SU-DHL-6 (cell line): Measurements from ENCODE around the gene CLSTN2.

Experiments
- H2AFZ ChIP-seq: fragments of 200-600 bp; sonication (generic); 2 replicates; pipeline ENCODE4 v1.6.1; 2014; ENCODE audit warnings: low read depth, mild to moderate bottlenecking, moderate library complexity, mixed read lengths, antibody characterized with exemption, low read length; ENCODE audit not compliant: severe bottlenecking
- H3F3A ChIP-seq: fragments of 200-600 bp; shearing (Covaris generic); 2 replicates; pipeline ENCODE4 v1.6.0; 2016; ENCODE audit warnings: antibody characterized with exemption, mild to moderate bottlenecking; ENCODE audit not compliant: insufficient read depth
- H3K27ac ChIP-seq: fragments of 200-600 bp; sonication (generic); 2 replicates; pipeline ENCODE4 v1.5.1; 2016; ENCODE audit warnings: low read depth, mild to moderate bottlenecking, low read length, moderate library complexity, mixed read lengths
- H3K27me3 ChIP-seq: fragments of 200-600 bp; sonication (generic), shearing (Covaris generic); 2 replicates; pipeline ENCODE4 v1.6.0; 2014; ENCODE audit warnings: mild to moderate bottlenecking, low read length
- H3K36me3 ChIP-seq: fragments of 200-600 bp; sonication (generic); 2 replicates; pipeline ENCODE4 v1.6.1; 2014; ENCODE audit warnings: mild to moderate bottlenecking, low read length, mixed read lengths
- H3K4me2 ChIP-seq: fragments of 300-600, 200-600 bp; shearing (Covaris generic), sonication (generic); 2 replicates; pipeline ENCODE4 v1.6.0; 2014; ENCODE audit warnings: low read length, low read depth, mild to moderate bottlenecking; ENCODE audit not compliant: poor library complexity, severe bottlenecking
- H3K4me3 ChIP-seq: fragments of 200-600 bp; sonication (generic); 2 replicates; pipeline ENCODE4 v1.5.1; 2014; ENCODE audit warnings: antibody characterized with exemption, low read length, mild to moderate bottlenecking, mixed read lengths; ENCODE audit not compliant: insufficient read depth, poor library complexity, severe bottlenecking
- H3K79me2 ChIP-seq: fragments of 200-600 bp; sonication (generic); 2 replicates; pipeline ENCODE4 v1.6.1; 2014; ENCODE audit warnings: mild to moderate bottlenecking, low read length, moderate library complexity; ENCODE audit not compliant: insufficient read depth
- H3K9ac ChIP-seq: fragments of 200-600 bp; sonication (generic); 2 replicates; pipeline ENCODE4 v1.7.0; 2014; ENCODE audit warnings: mild to moderate bottlenecking, low read length
- H3K9me2 ChIP-seq: fragments of 200-600 bp; sonication (generic); replicated peaks from 2 replicates; pipeline ENCODE4 v1.6.1; 2014; ENCODE audit warnings: low read length; ENCODE audit not compliant: insufficient read depth
- H3K9me3 ChIP-seq: fragments of 200-600 bp; sonication (generic); 2 replicates; pipeline ENCODE4 v1.6.1; 2014; ENCODE audit warnings: low read length, mixed read lengths; ENCODE audit not compliant: insufficient read depth
- H4K20me1 ChIP-seq: fragments of 200-600 bp; sonication (generic); 2 replicates; pipeline ENCODE4 v1.6.1; 2014; ENCODE audit warnings: low read depth, mild to moderate bottlenecking, antibody characterized with exemption, low read length, moderate library complexity, mixed read lengths
- EZH2phosphoT487 ChIP-seq: fragments of 200-600 bp; sonication (generic), shearing (Covaris generic); conservative IDR thresholded peaks from 2 replicates; pipeline ENCODE4 v1.6.1; 2018; ENCODE audit warnings: mild to moderate bottlenecking, antibody characterized with exemption, low read length, moderate library complexity, mixed read lengths
- TF ChIP-seq, protein P1 (sequence below): fragments of 200-600 bp; sonication (generic); IDR thresholded peaks from one replicate; pipeline ENCODE4 v1.5.1; 2017; ENCODE audit warnings: antibody characterized with exemption, mild to moderate bottlenecking, low read length, moderate library complexity; ENCODE audit not compliant: insufficient read depth, poor library complexity, severe bottlenecking

Gene CLSTN2

DNA sequence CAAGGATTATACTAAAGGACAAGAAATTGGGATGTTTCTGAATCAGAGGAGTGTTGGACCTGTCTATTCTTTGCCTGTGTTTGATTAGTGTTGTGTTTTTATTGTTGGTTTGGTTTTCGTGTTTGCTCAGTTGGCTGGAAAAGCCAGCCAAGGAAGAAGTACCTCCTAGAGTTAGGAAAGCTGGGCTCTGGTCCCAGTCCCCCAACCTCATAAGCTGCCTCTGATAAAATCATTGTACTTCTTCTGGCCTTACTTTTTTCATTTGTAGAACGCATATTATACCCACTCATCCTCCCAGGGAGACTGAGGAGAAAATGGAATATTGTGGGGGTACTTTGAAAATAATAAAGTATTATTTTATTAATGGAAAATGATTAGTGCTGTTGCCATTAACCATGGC lies 565.5 kb downstream of the CLSTN2 start:
- Histone ChIP-seq H3K27ac (no peak overlapping the region), H3K79me2 (no peaks in the 10 kb centered on the region)

DNA sequence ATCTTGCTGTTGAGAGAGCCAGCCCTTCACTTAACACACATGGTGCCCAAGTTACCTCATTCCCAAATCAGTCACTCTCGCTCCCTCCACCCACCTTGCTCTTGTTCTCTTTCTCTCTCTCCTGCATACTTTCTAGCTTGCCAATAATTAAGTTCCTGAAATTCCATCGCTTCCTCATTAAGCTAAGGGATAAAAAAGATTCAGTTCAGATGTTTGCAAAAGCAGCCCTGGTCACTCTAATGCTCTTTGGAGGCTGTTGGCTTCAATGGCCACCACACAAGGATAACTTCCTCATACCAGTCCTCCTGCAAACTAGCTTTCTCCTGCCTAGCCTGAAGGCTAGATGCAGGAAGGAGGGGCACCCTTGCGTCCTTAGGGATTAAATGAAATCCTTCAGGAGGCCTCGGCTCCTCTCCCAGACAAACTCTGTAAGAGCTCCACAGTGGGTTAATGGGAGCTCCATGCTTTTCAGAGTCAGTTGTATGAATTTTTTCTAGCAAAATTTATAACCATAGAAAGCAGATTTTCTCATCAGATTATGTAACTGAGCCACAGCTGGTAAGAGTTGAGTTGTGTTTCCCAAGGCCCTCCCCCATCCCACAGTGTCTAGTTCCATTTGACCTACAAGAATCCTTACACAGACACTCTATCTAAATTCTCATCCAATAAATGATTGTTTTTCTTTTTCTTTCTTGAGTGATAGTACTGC lies 566.2 kb downstream of the CLSTN2 start:
- H3K27ac ChIP-seq: no peak overlapping the region
- H3K9ac ChIP-seq: no peak overlapping the region
- no peaks in the 10 kb centered on the region for H3F3A ChIP-seq
- no peaks in the 10 kb centered on the region for H3K36me3 ChIP-seq
- no peak overlapping the region for H3K4me2 ChIP-seq
- no peaks in the 10 kb centered on the region for H4K20me1 ChIP-seq
- no peak for TF ChIP-seq EZH2phosphoT487
- TF ChIP-seq, protein P1, sequence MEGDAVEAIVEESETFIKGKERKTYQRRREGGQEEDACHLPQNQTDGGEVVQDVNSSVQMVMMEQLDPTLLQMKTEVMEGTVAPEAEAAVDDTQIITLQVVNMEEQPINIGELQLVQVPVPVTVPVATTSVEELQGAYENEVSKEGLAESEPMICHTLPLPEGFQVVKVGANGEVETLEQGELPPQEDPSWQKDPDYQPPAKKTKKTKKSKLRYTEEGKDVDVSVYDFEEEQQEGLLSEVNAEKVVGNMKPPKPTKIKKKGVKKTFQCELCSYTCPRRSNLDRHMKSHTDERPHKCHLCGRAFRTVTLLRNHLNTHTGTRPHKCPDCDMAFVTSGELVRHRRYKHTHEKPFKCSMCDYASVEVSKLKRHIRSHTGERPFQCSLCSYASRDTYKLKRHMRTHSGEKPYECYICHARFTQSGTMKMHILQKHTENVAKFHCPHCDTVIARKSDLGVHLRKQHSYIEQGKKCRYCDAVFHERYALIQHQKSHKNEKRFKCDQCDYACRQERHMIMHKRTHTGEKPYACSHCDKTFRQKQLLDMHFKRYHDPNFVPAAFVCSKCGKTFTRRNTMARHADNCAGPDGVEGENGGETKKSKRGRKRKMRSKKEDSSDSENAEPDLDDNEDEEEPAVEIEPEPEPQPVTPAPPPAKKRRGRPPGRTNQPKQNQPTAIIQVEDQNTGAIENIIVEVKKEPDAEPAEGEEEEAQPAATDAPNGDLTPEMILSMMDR: no peak
- no peaks in the 10 kb centered on the region; the same call in 1 of the 2 replicates for H3K27me3 ChIP-seq
- no peak overlapping the region for H2AFZ ChIP-seq
- no peaks in the 10 kb centered on the region for H3K79me2 ChIP-seq
- no peaks in the 10 kb centered on the region for H3K9me3 ChIP-seq
- H3K4me3 ChIP-seq: no peak overlapping the region
- H3K9me2 ChIP-seq: no peaks in the 10 kb centered on the region

More for the DNA sequence above, 565.5 kb downstream of the CLSTN2 start:
- no peaks in the 10 kb centered on the region; the same call in 1 of the 2 replicates for H3K27me3 ChIP-seq
- no peak overlapping the region for H3K4me3 ChIP-seq
- H3K9me3 ChIP-seq: no peaks in the 10 kb centered on the region
- no peaks in the 10 kb centered on the region for H3K36me3 ChIP-seq
- no peak overlapping the region for H3K4me2 ChIP-seq
- H2AFZ ChIP-seq: no peak overlapping the region
- H3K9me2 ChIP-seq: no peaks in the 10 kb centered on the region
- no peaks in the 10 kb centered on the region for H4K20me1 ChIP-seq
- no peaks in the 10 kb centered on the region for H3F3A ChIP-seq
- TF ChIP-seq, protein P1: no peak
- no peak for TF ChIP-seq EZH2phosphoT487
- no peak overlapping the region for H3K9ac ChIP-seq

DNA sequence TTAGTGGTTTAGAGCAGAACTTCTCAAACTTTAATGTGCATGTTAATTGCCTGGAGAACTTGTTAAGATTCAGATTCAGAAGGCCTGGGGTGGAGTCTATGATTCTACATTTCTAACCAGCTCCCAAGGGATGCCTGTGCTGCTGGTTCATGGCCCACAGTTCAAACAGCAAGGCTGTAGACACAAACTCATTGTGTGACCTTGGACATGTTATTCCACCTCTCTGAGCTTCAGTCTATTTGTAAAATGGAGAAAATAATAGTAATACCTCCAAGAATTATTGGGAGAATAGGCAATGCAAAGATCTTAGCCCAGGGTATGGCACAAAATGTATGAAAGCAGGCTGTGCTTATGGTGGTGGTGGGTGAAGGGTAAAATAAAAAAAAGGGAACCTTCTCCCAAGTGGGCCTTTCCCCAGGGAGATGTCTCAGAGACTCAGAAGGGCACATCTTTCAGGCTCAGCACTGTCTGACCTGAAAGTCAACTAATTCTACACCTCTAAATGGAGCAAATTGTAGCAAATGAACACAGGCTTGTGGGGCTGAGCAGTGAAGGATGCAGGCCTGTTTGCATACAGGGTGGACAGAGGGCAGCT lies 566.9 kb downstream of the CLSTN2 start:
- Histone ChIP-seq H3K4me3 (no peak overlapping the region), H3K4me2 (no peak overlapping the region), H3K36me3 (no peaks in the 10 kb centered on the region), H3K9me2 (no peaks in the 10 kb centered on the region), H3K27me3 (no peaks in the 10 kb centered on the region; the same call in 1 of the 2 replicates), H4K20me1 (no peaks in the 10 kb centered on the region), H3K79me2 (no peaks in the 10 kb centered on the region), H3K27ac (no peak overlapping the region), H2AFZ (no peak overlapping the region), H3F3A (no peaks in the 10 kb centered on the region), H3K9me3 (no peaks in the 10 kb centered on the region), H3K9ac (no peak overlapping the region)
- TF ChIP-seq, protein P1: no peak
- TF ChIP-seq EZH2phosphoT487: no peak
